ENCODE results near the gene MYT1.

The MYT1 gene

DNA sequence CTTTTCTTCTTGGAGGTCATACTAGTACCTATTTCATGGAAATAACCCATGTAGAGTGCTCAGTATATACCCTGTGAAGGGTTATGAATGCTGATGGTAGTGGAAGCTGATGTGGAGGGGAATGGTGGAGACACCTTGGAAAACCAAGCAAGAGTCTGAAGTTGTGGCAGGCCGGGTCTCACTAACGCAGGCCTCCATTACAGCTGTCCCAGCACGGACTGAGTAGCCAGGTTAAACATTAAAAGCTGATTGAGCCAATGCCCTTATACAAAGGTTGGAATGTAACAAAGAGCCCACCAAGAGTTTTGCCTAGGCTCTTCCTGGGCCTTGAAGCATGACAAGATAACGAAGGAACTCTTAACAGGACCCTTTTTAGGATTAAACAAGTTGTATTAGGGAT lies 89.2 kb downstream of the MYT1 start:
- DNase-seq: no peak

DNA sequence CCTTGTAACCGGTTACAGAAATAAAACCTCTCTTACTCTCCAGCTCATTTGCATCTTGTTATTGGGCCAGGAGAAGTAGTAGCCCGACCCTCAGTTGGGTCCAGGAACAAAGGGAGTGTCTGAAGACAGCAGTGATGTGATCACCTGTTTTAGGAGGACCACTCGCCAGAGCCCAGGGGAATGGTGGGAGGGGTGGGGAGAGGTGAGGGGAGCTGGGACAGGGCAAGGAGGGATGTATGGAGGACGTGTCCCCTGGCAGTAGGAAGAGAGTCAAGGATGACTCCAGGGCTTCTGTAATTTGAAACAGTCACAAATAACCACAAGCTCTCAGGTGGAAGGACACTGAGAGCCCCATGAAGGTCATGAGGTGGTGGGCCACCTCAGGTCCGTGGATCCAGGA lies 89.9 kb downstream of the MYT1 start:
- no peak for DNase-seq

DNA sequence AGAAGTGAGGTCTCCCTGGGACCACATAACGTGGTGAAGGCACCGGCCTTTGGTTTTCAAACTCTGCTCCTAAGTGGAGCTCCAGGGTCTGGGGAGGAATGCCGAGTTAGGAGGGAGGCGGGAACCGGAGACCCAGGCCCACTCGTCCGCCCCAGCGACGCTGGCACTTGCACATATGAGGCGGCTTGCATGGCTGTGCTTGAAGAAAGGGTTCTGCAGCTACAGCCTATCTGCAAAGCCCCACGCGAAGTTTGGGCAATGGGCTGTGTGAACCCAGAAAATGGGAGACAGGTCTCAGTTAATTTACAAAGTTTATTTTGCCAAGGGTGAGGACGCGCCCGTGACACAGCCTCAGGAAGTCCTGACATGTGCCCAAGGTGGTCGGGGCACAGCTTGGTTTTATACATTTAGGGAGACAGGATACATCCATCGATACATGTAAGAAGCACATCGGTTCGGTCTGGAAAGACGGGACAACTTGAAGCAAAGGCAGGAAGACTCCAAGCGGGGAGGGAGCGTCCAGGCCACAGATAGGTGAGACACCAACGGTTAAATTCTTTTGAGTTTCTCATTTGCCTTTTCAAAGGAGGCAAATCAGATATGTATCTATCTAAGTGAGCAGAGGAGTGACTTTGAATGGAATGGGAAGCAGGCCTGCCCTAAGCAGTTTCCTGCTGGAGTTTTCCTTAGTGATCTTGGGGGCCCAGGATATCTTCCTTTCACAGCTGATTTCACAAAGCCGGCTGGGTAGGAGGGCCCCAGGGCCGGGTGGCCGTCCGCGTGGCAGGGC lies 90.5 kb downstream of the MYT1 start:
- no peak for DNase-seq

DNA sequence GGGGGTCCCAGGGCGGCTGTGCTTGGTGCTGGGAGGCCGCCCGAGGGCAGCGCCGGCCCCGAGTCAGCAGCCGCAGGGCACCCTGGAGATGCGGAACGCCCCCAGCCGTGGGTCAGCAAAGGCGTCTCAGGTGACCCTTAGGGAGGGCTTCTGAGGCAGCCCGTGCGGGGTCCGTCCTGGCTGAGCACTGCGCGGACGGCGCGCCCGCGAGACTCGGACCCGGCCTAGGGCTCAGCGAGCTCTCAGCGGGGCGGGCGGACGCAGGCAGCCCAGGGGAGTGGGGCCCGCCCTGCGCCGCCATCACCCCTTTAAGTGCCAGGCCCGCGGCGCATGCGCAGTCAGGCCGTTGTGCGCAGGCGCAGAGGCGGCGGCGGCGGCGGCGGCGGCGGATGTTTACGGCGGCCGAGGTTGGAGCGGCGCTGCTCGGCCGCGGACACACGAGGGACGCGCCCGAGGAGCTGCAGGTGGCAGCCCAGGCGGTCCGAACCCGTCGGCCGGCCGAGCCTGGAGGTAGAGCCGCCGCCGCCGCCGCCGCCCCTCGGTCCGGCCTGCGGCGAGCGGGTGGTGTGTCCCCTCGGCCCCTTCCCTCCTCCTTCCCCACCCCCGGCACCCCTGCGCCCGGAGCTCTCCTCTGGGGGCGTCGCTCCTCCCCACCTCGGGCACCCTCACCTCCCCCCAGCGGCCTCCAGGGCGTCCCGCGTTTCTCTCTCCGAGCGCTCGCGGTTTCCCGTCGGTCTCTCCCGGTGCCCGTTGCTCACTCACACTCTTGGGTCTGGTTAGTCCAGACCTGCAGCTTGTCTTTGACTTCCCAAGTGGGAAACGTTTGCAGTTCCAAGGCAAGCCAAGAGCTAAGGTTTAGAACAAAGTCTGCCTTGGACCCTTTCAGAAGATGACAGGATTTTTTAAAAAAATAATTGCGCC lies 91.4 kb downstream of the MYT1 start, which contains the start of gene PCMTD2:
Gene PCMTD2 (plus strand): TSS at position 388 of the 921 bp plus-strand sequence. CDS start 4,218 bp downstream, outside the sequence.
- peak; percentile 66 for DNase-seq

DNA sequence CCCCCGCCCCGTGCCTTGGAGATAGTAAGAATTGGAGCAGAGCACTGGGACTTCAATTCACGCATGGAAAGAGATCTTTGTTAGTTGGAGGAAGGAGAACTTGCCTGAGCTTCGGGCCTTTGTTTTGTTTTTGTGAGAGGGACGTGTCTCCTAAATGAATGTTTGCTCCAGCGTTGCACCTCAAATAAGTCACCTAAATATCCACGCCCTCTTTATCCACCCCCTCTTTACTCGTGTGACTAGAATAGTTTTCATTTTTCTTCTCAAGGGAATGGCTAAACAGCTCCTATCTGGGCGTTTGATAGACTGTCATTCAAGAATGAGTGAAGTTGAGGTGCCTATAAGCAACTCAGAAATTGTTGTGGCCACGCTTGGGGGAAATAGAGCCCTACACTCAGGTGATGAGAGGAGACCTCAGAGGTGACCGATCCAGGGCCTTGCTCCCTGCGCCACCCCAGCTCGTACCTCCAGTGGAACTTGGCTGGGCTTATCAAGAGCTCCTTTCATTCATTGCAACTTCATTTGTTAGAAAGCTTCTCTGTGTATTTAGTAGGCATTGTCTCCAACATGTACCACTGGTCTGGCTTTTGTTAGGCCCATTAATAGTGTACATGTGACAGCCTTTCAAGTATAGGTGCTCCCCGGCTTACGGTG lies 92.2 kb downstream of the MYT1 start:
- DNase-seq: no peak

DNA sequence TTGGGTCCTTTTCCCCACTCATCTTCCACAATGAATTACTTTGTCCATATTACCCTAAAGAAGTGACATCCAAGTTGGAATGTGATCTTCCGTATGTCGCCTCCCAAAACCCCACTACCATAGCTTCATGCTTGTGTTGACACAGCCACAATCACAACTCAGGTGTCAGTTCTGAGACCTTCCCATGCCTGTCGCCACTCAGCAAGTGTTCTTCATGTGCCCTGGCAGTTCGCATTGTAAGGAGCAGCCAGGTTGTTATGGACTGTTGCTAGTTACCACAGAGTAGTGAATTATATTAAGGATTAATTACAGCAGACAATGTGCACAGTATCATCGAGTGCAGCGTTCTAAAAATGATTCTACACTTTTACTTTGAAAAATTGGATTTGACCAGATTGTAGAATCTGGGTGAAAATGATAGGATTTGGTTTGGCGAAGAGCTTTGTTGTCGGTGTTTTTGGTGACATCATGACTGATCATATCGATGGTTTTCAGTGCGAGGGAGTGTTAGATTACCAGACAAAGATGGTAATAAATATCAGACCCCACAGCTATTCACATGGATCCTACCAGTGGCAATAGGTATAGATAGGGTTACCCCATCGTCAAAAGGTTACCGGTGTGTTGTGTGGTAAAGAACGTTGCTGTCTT lies 93.0 kb downstream of the MYT1 start:
- DNase-seq: no peak

DNA sequence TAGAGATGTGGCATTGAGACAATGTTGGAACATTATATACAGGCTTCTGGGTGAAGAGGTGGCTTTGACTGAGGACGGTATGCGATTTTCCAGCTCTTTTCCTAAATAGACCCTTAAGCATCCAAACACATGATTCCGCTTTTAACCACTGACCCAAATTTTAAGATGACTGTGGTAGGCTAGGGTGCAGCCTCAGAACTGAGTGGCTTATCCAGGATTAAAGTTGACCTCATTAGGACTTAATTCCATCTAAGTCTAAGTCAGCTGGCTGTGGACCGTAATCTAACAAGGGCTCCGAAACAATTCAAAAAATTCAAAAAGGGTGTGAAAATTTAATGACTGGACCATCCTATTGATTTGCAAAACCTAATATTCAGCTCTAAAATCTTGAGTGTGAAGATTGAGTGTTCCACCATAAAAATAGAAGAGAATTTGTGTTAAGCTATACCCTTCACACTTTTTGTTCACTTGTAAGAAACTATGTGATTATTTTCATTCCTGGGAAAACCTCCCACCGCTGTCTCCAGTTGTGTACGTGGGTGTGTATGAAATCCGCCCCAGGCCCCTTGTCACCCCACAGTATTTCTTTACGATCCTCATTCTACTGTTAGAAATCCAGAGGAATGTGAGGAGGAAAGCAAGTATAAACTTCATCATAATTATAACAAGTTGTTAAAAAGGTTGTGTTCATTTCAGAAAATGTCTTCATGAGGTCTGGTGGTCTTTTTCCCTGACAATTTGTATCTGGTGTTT lies 94.0 kb downstream of the MYT1 start:
- no peak for DNase-seq

DNA sequence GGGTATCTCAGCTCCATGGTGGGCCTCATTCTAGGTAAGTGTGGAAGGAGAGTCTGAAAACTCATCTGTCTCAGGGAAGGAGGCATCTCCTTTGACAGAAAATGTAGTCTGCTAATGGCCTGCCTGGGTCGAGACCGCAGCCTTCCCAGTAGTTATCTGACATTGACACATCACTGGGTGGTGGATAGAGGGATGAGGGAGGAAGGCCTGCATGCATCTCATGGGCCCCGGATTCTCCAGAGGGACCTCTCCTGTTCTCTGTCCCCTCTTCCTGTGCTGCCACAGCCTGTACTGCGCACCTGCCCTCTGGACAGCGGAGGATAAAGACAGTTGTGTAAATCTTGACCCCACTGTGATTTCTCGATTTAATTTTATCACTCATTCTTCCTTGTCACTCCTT lies 96.0 kb downstream of the MYT1 start:
- no peak for DNase-seq

DNA sequence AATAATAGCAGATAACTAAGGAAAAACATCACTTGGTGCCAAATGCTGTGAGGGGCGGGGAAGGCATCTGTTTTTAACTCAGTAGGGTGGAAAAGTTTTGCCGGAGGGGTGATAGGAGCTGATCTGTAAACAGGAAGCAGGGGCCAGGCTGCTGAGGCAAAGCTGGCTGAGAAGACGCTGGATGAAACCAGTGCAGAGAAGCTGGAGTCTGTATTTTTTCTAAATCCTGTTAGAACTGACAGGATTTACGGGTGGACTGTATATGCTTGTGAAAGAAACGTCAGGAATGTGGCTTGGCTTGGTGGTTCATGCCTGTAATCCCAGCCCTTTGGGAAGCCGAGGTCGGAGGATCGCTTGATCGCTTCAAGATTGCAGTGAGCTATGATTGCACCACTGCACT lies 96.9 kb downstream of the MYT1 start:
- no peak for DNase-seq

DNA sequence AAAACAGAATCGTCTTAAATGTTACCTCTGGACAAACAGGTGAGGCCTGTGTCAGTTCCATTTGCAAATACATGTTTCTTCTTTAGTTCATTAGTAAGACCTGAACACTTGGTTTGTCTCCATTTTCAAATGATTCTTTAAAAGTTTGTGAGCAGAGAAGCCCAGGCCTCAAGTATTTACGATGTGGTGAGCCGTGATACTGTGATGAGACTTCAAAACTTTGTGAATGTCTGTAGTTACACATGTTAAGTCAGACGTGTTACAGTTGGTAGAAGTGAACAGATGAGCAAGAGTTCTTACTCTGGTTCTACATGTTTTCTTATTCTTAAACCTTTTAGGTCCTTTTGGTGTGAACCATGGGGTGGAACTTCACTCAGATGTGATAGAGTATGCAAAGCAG lies 99.8 kb downstream of the MYT1 start:
- no peak for DNase-seq

DNA sequence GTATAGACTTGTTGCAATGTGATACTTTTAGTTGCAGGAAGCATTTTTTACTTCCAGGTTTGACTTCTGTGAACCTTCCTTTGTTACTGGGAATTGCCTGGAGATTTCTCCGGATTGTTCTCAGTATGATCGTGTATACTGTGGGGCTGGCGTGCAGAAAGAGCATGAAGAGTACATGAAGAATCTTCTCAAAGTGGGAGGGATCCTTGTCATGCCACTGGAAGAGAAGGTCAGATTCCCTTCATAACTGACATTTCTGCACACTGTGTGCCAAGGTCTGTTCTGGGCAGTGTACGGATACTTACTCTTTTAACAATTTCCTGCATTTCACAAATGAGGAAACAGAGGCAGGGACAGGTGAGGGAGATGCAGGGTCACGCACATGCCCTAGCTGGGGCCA lies 100.9 kb downstream of the MYT1 start:
- no peak for DNase-seq

DNA sequence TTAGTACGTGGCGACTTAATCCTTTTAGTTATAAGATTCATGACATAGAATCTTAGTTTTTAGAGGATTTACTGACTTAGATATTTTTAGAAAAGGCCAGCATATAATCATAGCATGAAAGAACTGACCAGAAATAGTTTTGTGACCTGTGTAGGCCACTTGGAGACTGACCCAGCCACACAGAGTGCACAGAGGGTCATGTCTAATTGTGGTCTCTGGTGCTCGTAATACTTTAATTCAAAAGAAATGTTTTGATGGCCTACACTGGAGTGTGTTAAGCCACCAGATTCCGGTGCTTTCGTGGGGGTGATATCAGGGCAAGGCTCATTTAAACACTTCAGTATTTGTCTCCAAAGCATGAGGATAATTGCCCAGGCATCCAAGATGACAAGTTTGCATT lies 102.7 kb downstream of the MYT1 start:
- no peak for DNase-seq

DNA sequence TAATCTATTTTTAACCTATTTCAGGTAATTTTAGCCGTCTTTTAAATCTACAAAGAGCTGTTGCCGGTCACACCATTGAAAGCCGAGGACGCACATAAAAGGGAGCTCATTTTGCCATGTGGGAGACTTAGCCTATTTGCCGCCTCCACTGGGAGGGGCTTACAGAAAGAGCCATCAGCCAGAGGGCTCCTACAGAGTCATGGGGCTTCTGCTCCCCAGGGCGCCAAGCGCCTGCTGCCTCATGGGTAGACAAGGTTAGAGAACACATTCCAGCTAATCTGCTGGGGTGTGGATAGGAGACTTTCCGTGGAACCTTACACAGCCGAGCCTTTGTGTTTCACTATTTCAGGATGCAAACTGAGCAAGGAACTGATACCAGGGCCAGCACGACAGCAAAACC lies 103.9 kb downstream of the MYT1 start:
- no peak for DNase-seq

DNA sequence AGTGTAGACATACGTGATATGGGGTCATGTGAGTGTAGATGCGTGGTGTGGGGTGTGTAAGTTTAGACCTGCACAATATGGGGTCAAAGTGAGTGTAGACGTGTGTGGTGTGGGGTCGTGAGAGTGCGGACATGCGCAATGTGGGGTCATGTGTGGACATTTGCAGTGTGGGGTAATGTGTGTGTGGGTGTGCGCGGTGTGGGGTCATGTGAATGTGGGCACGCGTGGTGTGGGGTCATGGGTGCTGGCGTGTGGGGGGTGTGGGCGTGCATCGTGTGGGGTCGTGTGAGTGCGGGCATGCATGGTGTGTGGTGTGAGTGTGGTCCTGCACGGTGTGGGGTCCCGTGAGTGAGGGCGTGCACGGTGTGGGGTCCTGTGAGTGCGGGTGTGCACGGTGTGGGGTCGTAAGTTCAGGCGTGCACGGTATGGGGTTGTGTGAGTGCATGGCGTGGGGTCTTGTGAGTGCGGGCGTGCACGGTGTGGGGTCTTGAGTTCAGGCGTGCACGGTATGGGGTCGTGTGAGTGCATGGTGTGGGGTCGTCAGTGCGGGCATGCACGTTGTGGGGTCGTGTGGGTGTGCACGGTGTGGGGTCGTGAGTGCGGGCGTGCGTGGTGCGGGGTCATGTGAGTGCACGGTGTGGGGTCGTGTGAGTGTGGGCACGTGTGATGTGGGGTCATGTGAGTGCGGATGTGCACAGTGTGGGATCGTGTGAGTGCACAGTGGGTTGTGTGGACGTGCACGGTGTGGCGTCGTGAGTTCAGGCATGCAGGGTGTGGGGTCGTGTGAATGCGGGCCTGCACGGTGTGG lies 105.6 kb downstream of the MYT1 start:
- no peak for DNase-seq

DNA sequence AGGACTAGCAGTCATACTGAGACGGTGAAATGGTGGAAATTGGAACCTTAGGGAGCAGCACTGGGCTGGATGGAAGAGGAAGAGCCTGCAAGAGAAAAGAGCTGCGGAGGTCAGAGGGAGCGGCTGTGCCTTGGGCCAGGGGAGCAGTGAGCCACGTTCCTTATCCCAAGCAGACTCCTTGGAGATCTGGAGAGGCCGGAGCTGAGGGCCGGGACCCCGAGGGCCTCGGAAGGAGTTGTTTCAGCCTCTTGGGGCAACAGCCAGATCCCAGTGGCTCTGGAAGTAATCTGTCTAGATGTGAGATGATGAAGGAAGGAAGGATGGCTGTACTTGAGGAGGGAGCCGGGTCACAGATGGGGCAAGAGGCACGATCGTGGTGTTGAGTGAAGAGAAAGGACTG lies 107.4 kb downstream of the MYT1 start:
- DNase-seq: no peak

DNA sequence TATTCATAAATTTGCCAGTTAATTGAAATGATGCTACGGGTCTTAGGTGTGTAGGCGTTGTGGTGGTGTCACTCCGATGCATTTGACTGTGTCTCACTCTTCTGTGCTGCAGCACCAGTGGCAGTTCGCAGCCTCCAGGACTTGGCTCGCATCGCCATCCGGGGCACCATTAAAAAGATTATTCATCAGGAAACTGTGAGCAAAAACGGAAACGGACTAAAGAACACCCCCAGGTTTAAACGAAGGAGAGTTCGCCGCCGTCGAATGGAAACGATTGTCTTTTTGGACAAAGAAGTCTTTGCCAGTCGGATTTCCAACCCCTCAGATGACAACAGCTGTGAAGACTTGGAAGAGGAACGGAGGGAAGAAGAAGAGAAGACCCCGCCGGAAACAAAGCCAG lies 108.9 kb downstream of the MYT1 start:
- no peak for DNase-seq

DNA sequence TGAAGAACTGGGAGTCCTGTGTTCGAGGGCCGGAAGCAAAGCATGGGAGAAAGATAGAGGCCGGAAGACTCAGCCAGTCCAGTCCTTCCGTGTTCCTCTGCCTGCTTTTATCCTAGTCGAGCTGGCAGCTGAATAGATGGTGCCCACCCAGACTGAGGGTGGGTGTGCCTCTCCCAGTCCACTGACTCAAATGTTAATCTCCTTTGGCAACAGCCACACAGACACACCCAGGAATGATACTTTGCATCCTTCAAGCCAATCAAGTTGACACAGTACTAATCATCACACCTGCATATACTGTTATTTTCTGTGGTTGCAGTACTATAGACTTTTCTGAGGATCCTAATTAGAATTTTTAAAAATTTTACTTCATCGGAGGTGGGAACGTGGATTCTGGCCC lies 112.6 kb downstream of the MYT1 start:
- DNase-seq: no peak

DNA sequence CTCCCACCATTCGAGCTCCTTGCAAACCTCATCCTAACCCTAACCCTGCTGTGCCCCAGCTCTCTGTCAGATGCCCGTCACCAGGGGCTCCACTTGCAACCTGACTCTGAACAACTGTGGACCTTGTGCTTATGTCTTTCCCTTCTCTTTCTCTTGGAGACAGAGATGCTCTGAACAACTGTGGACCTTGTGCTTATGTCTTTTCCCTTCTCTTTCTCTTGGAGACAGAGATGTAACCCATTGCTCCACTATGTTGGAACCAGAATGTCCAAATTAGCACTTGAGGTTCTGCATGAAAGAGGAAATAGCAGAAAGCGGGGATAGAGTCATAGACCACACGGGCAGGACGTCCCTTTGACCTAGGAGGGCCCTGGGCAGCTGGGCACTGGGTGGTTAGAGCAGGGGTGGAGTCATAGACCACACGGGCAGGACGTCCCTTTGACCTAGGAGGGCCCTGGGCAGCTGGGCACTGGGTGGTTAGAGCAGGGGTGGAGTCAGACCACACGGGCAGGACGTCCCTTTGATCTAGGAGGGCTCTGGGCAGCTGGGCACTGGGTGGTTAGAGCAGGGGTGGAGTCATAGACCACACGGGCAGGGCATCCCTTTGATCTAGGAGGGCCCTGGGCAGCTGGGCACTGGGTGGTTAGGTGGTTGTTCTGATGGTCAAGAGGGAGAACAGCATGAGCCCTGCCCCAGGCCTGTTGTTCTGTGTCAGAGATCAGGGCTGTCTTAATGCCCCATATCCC lies 113.5 kb downstream of the MYT1 start:
- no peak for DNase-seq

DNA sequence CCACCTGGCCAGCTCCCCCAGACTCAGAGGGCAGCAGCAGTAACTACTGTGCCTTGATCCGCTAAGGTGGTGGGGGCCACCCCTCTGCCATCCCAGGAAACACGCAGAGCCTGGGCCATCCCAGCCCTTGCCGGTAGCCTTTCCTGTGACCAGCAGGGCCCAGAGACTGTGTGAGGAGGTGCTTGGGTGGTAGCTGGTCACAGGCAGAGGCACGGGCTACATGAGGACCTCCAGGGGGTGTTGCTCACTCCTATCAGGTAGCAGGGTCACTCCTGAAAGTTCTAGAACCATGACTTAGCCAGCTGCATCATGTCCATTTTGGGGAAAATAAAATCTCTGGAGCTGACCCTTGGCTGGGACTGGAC lies 114.0 kb downstream of the MYT1 start:
- DNase-seq: no peak

DNA sequence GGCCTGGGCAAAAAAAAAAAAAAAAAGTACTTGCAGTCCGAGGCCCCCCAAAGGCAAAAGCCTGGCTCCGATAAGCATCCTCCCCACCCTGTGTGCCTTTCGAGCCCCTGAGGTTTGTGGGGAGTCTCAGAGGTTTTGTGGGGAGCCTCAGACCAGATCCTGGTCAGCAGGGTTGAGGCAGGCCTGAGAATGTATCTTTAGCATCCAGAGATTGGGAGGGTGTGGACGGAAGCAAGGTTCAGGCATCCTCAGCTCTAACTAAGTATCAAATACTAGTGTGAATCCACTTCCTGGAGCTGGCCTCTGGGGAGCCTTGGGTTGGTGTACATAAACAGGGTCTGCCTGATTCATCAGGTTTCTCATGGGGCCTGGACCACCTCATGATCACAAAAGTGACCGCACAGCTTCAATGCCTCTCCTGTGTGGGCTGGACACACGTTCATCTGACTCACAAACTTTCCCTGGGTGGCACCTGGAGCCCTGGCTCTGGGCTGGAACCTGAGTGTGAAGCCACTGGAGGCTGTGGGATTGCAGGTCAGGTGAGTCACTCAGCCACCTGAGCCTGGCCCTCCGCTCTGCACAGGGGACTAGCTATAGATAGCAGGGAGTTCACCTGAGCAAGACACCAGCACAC lies 115.7 kb downstream of the MYT1 start:
- DNase-seq: no peak
